Heart left ventricle (tissue), 13 donors: ENCODE data around the gene SFRP4.

Experiments used
- POLR2A ChIP-seq, 2 donors: fragments of 450-650 bp; IDR thresholded peaks; one replicate each; pipeline ENCODE4 v1.6.1; 2017; ENCODE audit warnings: antibody characterized with exemption in 2 of 2, mild to moderate bottlenecking in 2 of 2, moderate library complexity in 2 of 2
- TF ChIP-seq, protein P1 (sequence below), 12 donors: fragments of 200-600 bp; sonication (generic) in 4 of 12; IDR thresholded peaks; one replicate each; pipeline versions ENCODE4 v1.5.0 to v1.8.0; 2018 to 2022; ENCODE audit warnings: antibody characterized with exemption in 12 of 12, mild to moderate bottlenecking in 5 of 12
- donor health status: ischemic (EF 13 %, LVEDD 7.1; RV severe dilation, severe dysfunction).
- donor health status: DM: no; HTN: yes; CAD: no.
- donor health status: DM: no; HTN: no; CAD: no.
- donor health status: ischemic (EF 25% LVEDD 6.9; RV normal size, moderate dysfunction).
- donor health status: ischemic (EF 25% LVEDD 5.7; RV mildly dilated, moderate dysfunction).
- donor health status: ischemic (EF 35%, LVEDD 5.7; RV mildly dilated, moderate dysfunction).
- donor health status: nonischemic (EF 11% LVEDD 7.7; RV severe dilation, severe dysfunction).
- donor health status: DM: yes; HTN: yes; CAD: no.
- donor health status: PGD.
- donor health status: ischemic (EF 29% LVEDD 5.4; RV normal size, mild dysfunction).
- donor health status: nonischemic (EF 23%, LVEDD 6.1; RV moderate dilation, normal function).

- TF ChIP-seq, protein P1, sequence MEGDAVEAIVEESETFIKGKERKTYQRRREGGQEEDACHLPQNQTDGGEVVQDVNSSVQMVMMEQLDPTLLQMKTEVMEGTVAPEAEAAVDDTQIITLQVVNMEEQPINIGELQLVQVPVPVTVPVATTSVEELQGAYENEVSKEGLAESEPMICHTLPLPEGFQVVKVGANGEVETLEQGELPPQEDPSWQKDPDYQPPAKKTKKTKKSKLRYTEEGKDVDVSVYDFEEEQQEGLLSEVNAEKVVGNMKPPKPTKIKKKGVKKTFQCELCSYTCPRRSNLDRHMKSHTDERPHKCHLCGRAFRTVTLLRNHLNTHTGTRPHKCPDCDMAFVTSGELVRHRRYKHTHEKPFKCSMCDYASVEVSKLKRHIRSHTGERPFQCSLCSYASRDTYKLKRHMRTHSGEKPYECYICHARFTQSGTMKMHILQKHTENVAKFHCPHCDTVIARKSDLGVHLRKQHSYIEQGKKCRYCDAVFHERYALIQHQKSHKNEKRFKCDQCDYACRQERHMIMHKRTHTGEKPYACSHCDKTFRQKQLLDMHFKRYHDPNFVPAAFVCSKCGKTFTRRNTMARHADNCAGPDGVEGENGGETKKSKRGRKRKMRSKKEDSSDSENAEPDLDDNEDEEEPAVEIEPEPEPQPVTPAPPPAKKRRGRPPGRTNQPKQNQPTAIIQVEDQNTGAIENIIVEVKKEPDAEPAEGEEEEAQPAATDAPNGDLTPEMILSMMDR (IDR thresholded peaks at IDR 0.05) = no peak
- no peak for TF ChIP-seq POLR2A (IDR thresholded peaks at IDR 0.05)
These were observed 8.3 kb downstream of the SFRP4 start for GRCh38 chr7:37908221-37908788.
